Tibial nerve (tissue), 3 donors: ENCODE results near the gene CMTM8.

Source experiments
- POLR2A ChIP-seq, 2 donors: fragments of 450-650 bp; IDR thresholded peaks; one replicate each; pipeline ENCODE4 v1.6.1; 2017; ENCODE audit warnings: antibody characterized with exemption in 2 of 2, mild to moderate bottlenecking in 2 of 2, moderate library complexity in 2 of 2
- TF ChIP-seq, protein P1 (sequence below), 5 experiments: fragments of 200-600 bp in 3 of 5; fragments of 450-650 bp in 2 of 5; sonication (generic) in 3 of 5; IDR thresholded peaks; one replicate each; pipeline ENCODE4 v1.5.1; 2016 to 2019; ENCODE audit warnings: antibody characterized with exemption in 5 of 5, mild to moderate bottlenecking in 3 of 5, moderate library complexity in 2 of 5

DNA sequence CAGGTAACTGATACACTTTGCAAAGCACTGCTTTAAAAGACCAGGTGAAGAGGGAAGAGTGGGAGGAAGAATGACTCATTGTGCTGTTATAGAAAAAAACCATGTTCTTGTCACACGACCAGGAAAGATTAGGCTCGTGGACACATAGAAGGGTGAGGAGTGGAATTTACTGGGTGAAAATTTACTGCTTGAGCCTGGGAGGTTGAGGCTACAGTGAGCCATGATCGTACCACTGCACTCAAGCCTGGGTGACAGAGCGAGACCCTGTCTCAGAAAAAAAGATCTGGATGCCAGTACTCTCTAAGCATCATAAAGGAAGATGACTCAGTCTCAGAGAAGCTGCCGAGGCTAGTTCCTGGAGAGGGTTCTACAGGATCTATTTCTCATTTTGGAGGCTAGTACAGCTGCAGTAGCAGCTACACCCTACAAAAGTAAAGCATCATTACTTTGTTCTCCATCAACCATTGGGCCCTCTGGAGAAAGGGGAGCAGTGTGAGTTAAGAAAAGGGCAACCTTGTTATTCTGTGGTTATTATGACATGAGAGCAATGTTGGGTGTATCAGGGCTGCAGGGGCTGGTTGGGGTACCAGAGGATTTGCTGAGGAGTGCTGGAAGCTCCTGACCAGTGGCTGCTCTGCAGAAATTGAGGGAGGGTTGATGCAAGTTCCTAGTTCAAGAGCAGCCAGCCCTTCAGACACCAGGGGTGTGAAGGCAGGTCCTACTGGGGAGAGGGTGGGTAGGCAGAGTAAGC, 75.4 kb downstream of the CMTM8 start:
- TF ChIP-seq, protein P1, sequence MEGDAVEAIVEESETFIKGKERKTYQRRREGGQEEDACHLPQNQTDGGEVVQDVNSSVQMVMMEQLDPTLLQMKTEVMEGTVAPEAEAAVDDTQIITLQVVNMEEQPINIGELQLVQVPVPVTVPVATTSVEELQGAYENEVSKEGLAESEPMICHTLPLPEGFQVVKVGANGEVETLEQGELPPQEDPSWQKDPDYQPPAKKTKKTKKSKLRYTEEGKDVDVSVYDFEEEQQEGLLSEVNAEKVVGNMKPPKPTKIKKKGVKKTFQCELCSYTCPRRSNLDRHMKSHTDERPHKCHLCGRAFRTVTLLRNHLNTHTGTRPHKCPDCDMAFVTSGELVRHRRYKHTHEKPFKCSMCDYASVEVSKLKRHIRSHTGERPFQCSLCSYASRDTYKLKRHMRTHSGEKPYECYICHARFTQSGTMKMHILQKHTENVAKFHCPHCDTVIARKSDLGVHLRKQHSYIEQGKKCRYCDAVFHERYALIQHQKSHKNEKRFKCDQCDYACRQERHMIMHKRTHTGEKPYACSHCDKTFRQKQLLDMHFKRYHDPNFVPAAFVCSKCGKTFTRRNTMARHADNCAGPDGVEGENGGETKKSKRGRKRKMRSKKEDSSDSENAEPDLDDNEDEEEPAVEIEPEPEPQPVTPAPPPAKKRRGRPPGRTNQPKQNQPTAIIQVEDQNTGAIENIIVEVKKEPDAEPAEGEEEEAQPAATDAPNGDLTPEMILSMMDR (IDR thresholded peaks at IDR 0.05) = no peak
- no peak for TF ChIP-seq POLR2A (IDR thresholded peaks at IDR 0.05)
